HTR-8/SVneo (cell line): ENCODE data around the gene CAPSL.
"Not testable (repeated sequence)": the region's sequence is repeated elsewhere in the genome, so short reads cannot be mapped to it uniquely, and the experiment has no call there.

ENCODE experiments used
- DNase-seq: peaks from one replicate; pipeline ENCODE4 v3.0.0; 2011; ENCODE audit warnings: low spot score, mixed read lengths; ENCODE audit not compliant: insufficient read length
- FAIRE-seq: peaks from 2 replicates; lab custom pipeline; 2011; peaks lifted over from hg19 to GRCh38; lab: Jason Lieb, UNC

CAPSL gene

GRCh38 chr5:35908814-35909213, 29.6 kb downstream of the CAPSL start:
- FAIRE-seq, result peak; percentile 46
- DNase-seq, result no peak

DNA sequence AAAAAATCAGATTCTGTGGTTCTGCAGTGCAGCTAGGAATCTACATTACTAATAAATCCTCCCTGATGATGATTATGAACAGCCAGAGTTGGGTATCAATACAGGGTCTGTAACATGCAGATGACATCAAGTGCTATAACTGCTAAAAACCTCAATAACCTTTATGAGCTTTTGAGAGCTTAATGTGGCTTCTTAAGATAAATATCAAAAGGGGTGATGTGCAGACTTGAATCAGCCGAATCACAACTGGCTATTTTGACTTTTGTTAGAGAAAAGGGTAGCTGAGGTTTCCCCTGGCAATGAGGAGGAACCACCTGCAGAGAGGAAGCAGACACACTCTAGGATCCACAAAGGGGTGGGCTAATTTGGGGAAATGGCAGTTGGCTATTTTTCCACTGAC, 30.2 kb downstream of the CAPSL start:
- DNase-seq (no peak), FAIRE-seq (peak; percentile 31)

DNA sequence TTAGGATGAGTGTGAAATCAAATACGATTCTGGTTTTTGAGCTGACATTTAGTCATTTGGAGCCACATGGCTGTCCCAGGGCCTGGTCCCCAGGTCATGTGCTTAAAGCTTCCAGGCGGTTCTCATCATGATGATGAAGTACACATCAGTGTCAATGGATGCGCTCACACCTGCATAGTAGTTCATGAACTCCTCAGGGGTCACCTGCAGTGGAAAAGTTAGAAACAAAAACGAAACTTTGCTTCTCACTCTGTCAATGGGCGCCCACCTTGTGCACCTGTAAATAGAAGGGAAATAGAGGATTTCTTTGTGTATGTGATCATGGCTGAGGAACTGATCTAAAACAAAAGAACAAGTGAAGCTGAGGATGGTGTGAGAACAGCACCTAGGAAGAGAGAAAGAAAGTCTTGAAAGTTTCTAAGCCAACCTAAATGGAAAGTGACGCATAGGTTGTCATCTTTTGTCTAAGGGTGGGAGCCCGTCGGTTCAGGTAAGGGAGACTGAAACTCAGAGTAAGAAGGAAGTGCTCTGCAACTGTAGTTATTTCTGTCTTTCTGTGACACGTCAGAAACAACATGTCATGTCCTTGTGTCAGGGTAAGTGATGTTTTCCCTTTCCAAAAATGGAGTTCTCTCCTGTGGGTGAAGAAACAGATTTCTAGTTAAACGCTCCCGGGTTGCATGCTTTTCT, 33.8 kb downstream of the CAPSL start:
- peak; percentile 74 for FAIRE-seq
- no peak for DNase-seq

- FAIRE-seq (no peak), DNase-seq (no peak)
Measured at GRCh38 chr5:35903631-35904203, 34.7 kb downstream of the CAPSL start.

- peak; percentile 72 for FAIRE-seq
- no peak for DNase-seq
Measured at GRCh38 chr5:35902046-35902672, 36.3 kb downstream of the CAPSL start.

GRCh38 chr5:35900972-35901695, 37.3 kb downstream of the CAPSL start:
- FAIRE-seq (peak; percentile 72), DNase-seq (no peak)

- FAIRE-seq (peak; percentile 69), DNase-seq (no peak)
Measured at GRCh38 chr5:35899800-35900199, 38.6 kb downstream of the CAPSL start.

DNA sequence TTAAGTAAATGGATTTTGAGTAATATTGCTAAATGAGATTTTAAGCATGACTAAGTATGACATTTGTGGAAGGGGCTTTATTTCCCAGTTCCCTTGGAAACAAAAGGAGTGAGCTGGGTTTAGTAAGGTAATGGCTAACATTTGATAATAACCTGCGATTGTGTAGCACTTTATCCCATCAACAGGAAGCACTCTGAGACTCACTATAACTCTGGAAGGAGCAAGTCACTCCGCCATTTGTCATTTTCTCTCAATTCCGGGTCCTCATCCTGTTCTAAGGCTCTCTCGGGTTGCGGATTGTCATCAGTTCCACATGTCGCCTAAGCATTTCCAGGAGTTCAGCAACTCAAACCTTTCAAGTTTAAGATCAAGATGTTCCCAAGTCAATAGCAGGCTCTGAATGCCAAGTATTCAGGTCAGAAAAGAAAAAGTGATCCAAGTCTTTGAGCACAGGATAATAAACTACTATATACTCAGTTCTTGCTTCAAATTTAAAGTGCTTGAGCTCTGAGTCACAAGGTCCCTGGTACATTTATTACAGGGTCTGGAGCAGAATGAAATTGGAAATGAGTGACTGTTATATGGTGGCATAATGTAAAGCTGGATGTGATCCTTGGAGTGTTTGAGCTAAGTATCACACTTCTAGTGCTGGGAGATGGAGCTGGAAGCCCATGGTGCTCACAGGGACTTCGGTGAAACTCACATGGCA, 39.3 kb downstream of the CAPSL start:
- FAIRE-seq (peak; percentile 67), DNase-seq (no peak)

GRCh38 chr5:35894131-35894530, 44.3 kb downstream of the CAPSL start:
- DNase-seq (no peak), FAIRE-seq (no peak)

DNA sequence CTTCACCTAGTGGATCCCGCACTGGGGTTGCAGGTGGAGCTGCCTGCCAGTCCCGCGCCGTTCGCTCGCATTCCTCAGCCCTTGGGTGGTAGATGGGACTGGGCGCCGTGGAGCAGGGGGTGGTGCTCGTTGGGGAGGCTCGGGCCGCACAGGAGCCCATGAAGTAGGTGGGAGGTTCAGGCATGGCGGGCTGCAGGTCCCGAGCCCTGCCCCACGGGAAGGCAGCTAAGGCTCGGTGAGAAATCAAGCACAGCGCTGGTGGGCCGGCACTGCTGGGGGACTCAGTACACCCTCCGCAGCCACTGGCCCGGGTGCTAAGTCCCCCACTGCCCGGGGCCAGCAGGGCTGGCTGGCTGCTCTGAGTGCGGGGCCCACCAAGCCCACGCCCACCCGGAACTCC, 45.6 kb downstream of the CAPSL start:
- not testable (repeated sequence) for FAIRE-seq, DNase-seq

DNA sequence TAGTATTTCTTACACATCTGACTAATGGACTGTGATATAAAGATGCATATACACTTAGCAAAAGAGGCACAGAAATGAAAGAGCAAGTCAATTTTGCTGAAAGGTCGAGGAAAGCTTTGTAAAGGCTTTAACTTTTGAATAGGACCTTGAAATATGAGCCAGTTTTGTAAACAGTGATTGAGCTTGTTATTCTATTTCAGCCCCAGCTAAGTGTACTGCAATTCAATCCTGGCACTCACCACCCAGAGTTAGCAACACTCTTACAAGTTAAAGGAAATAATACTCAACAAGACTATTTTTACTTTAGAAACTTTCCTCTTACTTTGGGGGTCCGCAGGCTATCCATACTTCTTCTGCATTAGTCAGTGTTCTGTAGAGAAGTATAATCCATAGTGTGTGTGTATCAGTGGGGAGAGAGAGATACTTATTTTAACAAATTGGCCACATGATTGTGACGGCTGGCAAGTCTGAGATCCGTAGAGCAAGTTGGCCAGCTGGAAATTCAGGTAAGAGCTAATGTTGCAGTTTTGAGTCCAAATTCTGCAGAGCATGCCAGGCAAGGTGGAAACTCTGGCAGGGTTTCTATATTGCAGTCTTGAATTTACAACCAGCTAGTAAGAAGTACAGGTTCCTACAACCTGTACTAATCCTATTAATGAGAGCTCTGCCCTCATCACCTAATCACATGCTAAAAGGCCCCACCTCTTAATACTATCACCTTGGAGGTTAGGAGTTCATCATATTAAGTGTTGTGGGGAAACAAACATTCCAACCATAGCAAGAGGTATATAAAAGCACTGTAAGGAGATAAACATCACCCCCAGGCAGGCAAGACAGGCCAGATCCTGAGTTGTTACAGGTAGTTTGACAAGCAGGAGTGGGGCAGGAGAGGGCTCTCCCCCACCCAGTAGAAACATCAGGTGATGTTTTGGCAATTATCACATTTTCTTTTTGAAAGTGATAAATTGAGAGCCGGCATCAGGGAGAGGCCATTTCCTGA, 48.1 kb downstream of the CAPSL start:
- DNase-seq (no peak), FAIRE-seq (peak; percentile 44)

- peak; percentile 80 for FAIRE-seq
- no peak for DNase-seq
Measured at GRCh38 chr5:35887321-35888100, 50.9 kb downstream of the CAPSL start.

GRCh38 chr5:35886381-35886780, 52.0 kb downstream of the CAPSL start:
- FAIRE-seq, result no peak
- DNase-seq, result no peak

- DNase-seq (no peak), FAIRE-seq (no peak)
Measured at GRCh38 chr5:35884773-35885172, 53.6 kb downstream of the CAPSL start.

- DNase-seq (peak; percentile 93), FAIRE-seq (peak; percentile 99)
Measured at GRCh38 chr5:35884191-35884769, 54.1 kb downstream of the CAPSL start.

DNA sequence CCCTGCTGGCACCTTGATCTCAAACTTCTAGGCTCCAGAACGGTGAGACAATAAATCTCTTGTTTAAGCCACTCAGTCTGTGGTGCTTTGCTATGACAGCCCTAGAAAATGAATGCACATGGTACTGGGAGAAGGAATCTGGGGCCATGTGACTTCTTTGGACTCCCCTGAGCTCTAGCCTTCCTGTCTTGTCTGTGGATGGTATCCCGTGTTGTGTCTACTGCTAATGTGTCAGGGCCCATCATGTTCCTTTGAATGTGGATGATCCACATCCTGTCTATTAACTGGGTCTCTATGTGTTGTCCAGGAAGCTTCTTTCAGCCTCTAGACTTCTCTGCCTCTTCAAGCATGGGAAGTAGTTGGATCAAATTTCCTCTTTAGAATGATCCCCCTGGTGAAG, 56.7 kb downstream of the CAPSL start:
- peak; percentile 69 for FAIRE-seq

DNA sequence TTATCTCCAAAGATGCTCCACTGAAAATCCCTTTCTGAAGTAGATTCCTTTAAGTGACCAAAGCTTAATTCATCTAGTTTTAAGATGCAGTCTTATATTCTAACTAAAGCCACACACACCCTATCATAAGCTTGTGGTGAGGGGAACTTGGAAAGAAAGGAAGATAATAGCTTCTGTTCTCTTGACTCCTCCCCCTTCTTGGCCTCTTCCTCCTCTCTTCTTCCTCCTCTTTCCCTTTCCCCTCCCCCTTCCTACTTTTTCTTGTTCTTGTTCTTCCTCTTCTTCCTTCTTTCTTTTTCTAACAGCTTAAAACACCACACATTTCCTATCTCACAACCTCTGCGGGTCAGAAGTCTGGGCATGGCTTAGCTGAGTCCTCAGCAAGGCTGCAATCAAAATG, 58.3 kb downstream of the CAPSL start:
- no peak for FAIRE-seq
- DNase-seq, result no peak

More for the DNA sequence above, 56.7 kb downstream of the CAPSL start:
- DNase-seq, result no peak

DNA sequence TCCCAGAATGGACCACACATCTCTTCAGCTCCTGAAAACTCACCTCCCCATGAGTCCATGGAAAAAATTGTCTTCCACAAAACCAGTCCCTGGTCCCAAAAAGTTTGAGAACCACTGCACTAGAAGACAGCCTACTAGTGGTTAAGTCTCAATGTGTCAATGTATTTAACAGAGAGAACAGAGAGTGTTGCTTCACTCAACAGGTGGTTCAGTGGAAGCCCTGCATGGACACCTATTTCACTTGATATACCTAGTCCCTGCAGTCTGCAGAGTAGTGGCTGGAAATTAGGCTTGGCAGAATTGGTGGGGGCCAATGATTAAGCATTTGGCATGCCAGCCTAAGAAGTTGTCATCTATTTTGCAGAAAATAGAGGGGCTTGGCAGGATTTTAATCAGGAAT, 58.8 kb downstream of the CAPSL start:
- no peak for DNase-seq
- FAIRE-seq, result no peak
